Tibial artery (tissue), 4 donors: ENCODE data around the gene TP53INP2.
"Not testable (repeated sequence)": the region's sequence is repeated elsewhere in the genome, so short reads cannot be mapped to it uniquely, and the experiment has no call there.

Experiments used
- DNase-seq, 2 donors: peaks; one replicate each; pipeline ENCODE4 v3.0.0-alpha.2; 2019
- H3K27ac ChIP-seq, 2 donors: fragments of 200-600 bp; sonication (generic) in 1 of 2; 1 replicate in 1 of 2; 2 replicates in 1 of 2; pipeline ENCODE4 v1.5.1; 2018 to 2019; ENCODE audit warnings: mild to moderate bottlenecking in 1 of 2
- H3K27me3 ChIP-seq, 2 donors: fragments of 200-600 bp; sonication (generic) in 1 of 2; one replicate each; pipeline versions ENCODE4 v1.5.1 to v1.6.0; 2016 to 2019
- H3K36me3 ChIP-seq, 3 donors: fragments of 200-600 bp; sonication (generic) in 2 of 3; one replicate each; pipeline ENCODE4 v1.5.1; 2016 to 2019; ENCODE audit warnings: mild to moderate bottlenecking in 2 of 3
- H3K4me1 ChIP-seq, 4 donors: fragments of 200-600 bp; sonication (generic) in 2 of 4; 1 replicate in 3 of 4; 2 replicates in 1 of 4; pipeline ENCODE4 v1.5.1; 2016 to 2019
- H3K4me3 ChIP-seq, 2 donors: fragments of 200-600 bp; sonication (generic) in 1 of 2; 1 replicate in 1 of 2; 2 replicates in 1 of 2; pipeline ENCODE4 v1.5.1; 2018 to 2019; ENCODE audit warnings: mild to moderate bottlenecking in 2 of 2
- H3K9me3 ChIP-seq, 3 donors: fragments of 200-600 bp; sonication (generic) in 1 of 3; one replicate each; pipeline ENCODE4 v1.5.1; 2016 to 2019
- CTCF ChIP-seq, 2 experiments: fragments of 200-600 bp in 1 of 2; fragments of 450-650 bp in 1 of 2; IDR thresholded peaks; one replicate each; pipeline ENCODE4 v1.5.1; 2017 to 2019; ENCODE audit warnings: antibody characterized with exemption in 2 of 2, mild to moderate bottlenecking in 1 of 2, moderate library complexity in 1 of 2
- intact Hi-C: fragments of 100-400 bp; cut with DNase I; formaldehyde crosslinking; loops from one replicate; pipeline ENCODE4 v1.15.0; 2023; ENCODE audit warnings: low total_unique reads

TP53INP2 gene

GRCh38 chr20:34704177-34705007 lies at the start of gene TP53INP2:
Gene TP53INP2, plus strand, starts transcription at chr20:34704344. Its CDS starts 4,396 bp downstream, at chr20:34708740.
- peak; percentile 91 to 96 for DNase-seq
- intact Hi-C loops, result loop anchor here (5.0 kb wide), 2 partner anchors 127 to 147 kb away; partner anchors contain the start of gene MAP1LC3A
- H3K4me3 ChIP-seq, result peak within 1 kb of the TSS; percentile 84 to 88
- H3K9me3 ChIP-seq, result no peaks in the 10 kb centered on the region
- peaks cover 0 to 30% (median 19%) of the 10 kb centered on the region in 4 donors for H3K4me1 ChIP-seq
- TF ChIP-seq CTCF (IDR thresholded peaks at IDR 0.05), result no peak
- no peaks in the 10 kb centered on the region for H3K27me3 ChIP-seq
- H3K27ac ChIP-seq, result peak within 1 kb of the TSS; percentile 96 to 99
- no peaks in the 10 kb centered on the region for H3K36me3 ChIP-seq

GRCh38 chr20:34658654-34659053 lies 45.5 kb upstream of the TP53INP2 start:
- intact Hi-C loops, H3K27me3 ChIP-seq, H3K27ac ChIP-seq, H3K36me3 ChIP-seq, H3K4me3 ChIP-seq, H3K4me1 ChIP-seq, H3K9me3 ChIP-seq, DNase-seq: not testable (repeated sequence)

GRCh38 chr20:34661811-34662210 lies 42.3 kb upstream of the TP53INP2 start:
- H3K4me3 ChIP-seq, intact Hi-C loops: not testable (repeated sequence)

GRCh38 chr20:34663213-34663943 lies 40.8 kb upstream of the TP53INP2 start:
- no peaks in the 10 kb centered on the region for H3K27me3 ChIP-seq
- no peaks in the 10 kb centered on the region for H3K4me1 ChIP-seq
- no peaks in the 10 kb centered on the region for H3K36me3 ChIP-seq
- H3K27ac ChIP-seq, result no peak overlapping the region
- H3K4me3 ChIP-seq, result no peak overlapping the region
- no peak for TF ChIP-seq CTCF (IDR thresholded peaks at IDR 0.05)
- intact Hi-C loops, result no loop called here
- H3K9me3 ChIP-seq, result no peaks in the 10 kb centered on the region
- DNase-seq, result no peak

More at GRCh38 chr20:34661811-34662210, 42.3 kb upstream of the TP53INP2 start:
- not testable (repeated sequence) for DNase-seq, H3K36me3 ChIP-seq, H3K27ac ChIP-seq, H3K4me1 ChIP-seq, H3K9me3 ChIP-seq, H3K27me3 ChIP-seq

- H3K27ac ChIP-seq, H3K4me1 ChIP-seq, H3K36me3 ChIP-seq, H3K9me3 ChIP-seq, DNase-seq, H3K27me3 ChIP-seq, intact Hi-C loops, H3K4me3 ChIP-seq: not testable (repeated sequence)
Measured at GRCh38 chr20:34664751-34665150, 39.4 kb upstream of the TP53INP2 start.

GRCh38 chr20:34669094-34669493 lies 35.0 kb upstream of the TP53INP2 start:
- H3K4me1 ChIP-seq, result no peaks in the 10 kb centered on the region
- TF ChIP-seq CTCF (IDR thresholded peaks at IDR 0.05), result no peak
- H3K36me3 ChIP-seq, result no peaks in the 10 kb centered on the region
- no peak for DNase-seq
- intact Hi-C loops, result no loop called here
- no peak overlapping the region for H3K4me3 ChIP-seq
- H3K27me3 ChIP-seq, result no peaks in the 10 kb centered on the region
- H3K27ac ChIP-seq, result no peak overlapping the region
- H3K9me3 ChIP-seq, result no peaks in the 10 kb centered on the region

GRCh38 chr20:34673412-34673811 lies 30.7 kb upstream of the TP53INP2 start:
- intact Hi-C loops, result loop anchor here (5.0 kb wide), 1 partner anchor 91 kb away; no protein-coding TSS in a partner anchor

More at GRCh38 chr20:34673412-34673811, 30.7 kb upstream of the TP53INP2 start:
- Histone ChIP-seq H3K9me3 (no peaks in the 10 kb centered on the region), H3K4me1 (peaks cover 0 to 13% (median 4%) of the 10 kb centered on the region in 4 donors), H3K27me3 (no peaks in the 10 kb centered on the region), H3K36me3 (no peaks in the 10 kb centered on the region), H3K27ac (no peak overlapping the region), H3K4me3 (no peak overlapping the region)
- TF ChIP-seq CTCF (IDR thresholded peaks at IDR 0.05), result no peak
- DNase-seq, result no peak
